ENCODE results near the gene TEC.

Gene TEC

DNA sequence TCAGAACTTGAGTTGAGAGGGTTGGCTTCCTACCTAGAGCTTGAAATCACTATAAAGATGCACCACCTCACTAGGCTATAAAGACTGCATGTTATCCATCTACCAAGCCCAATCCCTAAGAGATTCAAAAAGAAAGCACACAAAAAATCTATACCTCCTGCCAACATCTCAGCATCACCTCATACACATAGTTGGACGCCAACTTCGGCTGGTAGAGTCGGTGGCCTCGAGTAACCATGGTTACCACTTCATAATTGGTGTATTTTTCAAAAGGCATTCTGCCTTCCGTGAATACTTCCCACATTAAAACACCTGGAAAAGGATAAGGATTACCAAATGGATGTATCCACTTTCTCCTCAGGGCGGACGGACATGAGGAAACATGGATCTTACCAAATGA is 131.1 kb downstream of the TEC start:
- no peak overlapping the region for H3K4me3 ChIP-seq (replicated peaks; ENCODE audit: low read depth, low read length)
- no peak for TF ChIP-seq CTCF (IDR thresholded peaks at IDR 0.05; ENCODE audit: low read length, missing control alignments)
- no peak for DNase-seq (ENCODE audit: low read depth)

DNA sequence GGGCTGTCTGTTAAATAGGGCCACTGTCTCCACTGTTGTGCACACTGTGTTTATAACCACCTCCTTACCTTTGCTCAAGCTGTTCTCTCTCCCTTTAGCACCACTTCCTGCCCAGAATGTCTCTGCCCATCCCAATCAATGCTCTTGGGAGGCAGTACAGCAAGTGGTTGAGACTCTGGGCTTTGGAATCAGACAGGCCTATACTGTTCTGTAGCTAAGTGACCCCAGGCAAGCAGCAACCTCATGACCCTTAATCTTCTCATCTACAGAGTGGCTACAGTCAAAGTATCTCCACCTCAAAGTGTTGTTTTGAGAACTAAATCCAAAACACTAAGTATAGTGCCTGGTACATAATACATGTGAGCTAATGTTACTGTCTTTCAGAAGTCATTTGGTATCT is 131.8 kb downstream of the TEC start:
- no peak for DNase-seq (ENCODE audit: low read depth)

DNA sequence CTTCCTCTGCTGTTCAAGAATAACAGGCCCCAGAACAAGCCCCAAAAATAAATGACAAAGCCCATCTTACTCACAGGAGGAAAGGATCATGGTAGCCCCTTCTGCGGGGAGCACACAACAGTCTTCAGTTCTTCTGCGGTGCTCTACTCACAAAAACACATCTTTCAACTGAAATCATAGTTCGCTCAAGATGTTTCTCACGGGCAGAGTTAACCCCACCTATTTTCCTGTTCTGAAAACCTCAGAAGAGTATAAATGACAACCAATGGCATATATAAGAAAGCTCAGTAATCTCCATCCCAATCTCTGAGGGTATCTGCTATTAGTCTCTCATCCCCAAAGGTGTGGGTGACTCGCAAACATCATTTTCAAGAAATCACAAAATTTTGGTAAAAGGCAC is 135.6 kb downstream of the TEC start, which contains the start of gene TXK:
TXK (minus strand) TSS at position 170 of the 400 bp plus-strand sequence; CDS start at position 90, 80 bp downstream.
- H3K4me3 ChIP-seq (replicated peaks; ENCODE audit: low read depth, low read length), result no peak within 1 kb of the TSS
- DNase-seq (ENCODE audit: low read depth), result no peak
- TF ChIP-seq CTCF (IDR thresholded peaks at IDR 0.05; ENCODE audit: low read length, missing control alignments), result no peak

More for the DNA sequence above, 131.8 kb downstream of the TEC start:
- TF ChIP-seq CTCF (IDR thresholded peaks at IDR 0.05; ENCODE audit: low read length, missing control alignments), result no peak
- no peak overlapping the region for H3K4me3 ChIP-seq (replicated peaks; ENCODE audit: low read depth, low read length)

DNA sequence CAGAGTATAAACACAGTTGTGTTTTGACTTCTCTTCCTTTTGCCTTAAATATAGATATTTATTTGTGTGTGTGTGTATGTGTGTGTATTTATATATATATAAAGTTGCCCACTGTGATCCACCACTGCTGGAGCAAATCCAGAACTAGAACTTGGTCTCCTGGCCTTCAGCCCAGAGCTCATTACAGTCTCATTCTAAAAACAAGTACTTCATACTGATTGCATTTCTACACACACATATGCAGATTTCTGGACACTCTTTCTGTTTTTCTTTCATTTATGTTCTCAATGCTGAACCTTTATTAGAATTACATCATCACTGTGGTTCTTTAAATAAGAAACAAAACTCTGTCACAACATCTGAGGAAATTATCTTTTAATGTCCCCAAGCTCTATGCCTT is 136.0 kb downstream of the TEC start:
- no peak for DNase-seq (ENCODE audit: low read depth)
- no peak for TF ChIP-seq CTCF (IDR thresholded peaks at IDR 0.05; ENCODE audit: low read length, missing control alignments)
- H3K4me3 ChIP-seq (replicated peaks; ENCODE audit: low read depth, low read length), result no peak overlapping the region

GRCh38 chr4:48131736-48132135 is 137.9 kb downstream of the TEC start:
- TF ChIP-seq CTCF (IDR thresholded peaks at IDR 0.05; ENCODE audit: low read length, missing control alignments), result no peak
- H3K4me3 ChIP-seq (replicated peaks; ENCODE audit: low read depth, low read length), result no peak overlapping the region
- DNase-seq (ENCODE audit: low read depth), result no peak

GRCh38 chr4:48130100-48130499 is 139.5 kb downstream of the TEC start:
- no peak for DNase-seq (ENCODE audit: low read depth)
- H3K4me3 ChIP-seq (replicated peaks; ENCODE audit: low read depth, low read length), result no peak overlapping the region
- TF ChIP-seq CTCF (IDR thresholded peaks at IDR 0.05; ENCODE audit: low read length, missing control alignments), result no peak

DNA sequence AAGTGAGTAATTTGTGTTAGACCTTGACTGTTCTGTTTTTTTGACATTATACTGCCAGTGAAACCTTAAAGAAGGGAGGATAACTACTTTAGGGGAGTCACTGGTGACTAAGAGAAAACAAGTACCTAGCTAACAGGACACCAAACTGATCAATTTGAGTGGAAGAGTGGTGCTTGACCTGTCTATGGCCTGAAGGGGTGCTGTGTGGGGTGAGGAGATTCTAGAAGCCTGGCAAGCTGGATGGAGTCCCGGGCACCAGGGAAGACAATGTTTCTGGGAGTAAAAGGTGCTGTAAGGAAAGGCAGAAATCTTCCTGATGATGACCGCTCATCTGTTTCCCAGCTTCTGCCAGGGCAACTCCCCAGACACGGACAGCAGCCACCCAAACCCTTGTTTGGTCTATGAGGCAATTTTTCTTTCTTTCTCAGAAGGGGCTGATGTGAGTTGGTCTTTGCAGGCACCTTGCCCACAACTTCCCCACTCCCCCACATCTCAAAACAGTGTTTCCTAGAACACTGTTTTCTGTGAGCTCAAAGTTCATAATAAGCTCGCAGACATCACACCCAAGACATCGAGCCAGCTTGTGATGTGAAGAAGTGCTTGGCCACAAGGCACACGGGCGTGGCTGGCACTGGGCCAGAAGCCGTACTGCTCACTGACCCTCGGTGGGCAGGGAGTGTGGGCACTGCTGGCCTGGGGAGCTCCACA is 140.2 kb downstream of the TEC start:
- DNase-seq (ENCODE audit: low read depth), result peak; percentile 16
- no peak overlapping the region for H3K4me3 ChIP-seq (replicated peaks; ENCODE audit: low read depth, low read length)
- TF ChIP-seq CTCF (IDR thresholded peaks at IDR 0.05; ENCODE audit: low read length, missing control alignments), result peak; percentile 7
